ENCODE data around the gene ADORA1.

Gene ADORA1

DNA sequence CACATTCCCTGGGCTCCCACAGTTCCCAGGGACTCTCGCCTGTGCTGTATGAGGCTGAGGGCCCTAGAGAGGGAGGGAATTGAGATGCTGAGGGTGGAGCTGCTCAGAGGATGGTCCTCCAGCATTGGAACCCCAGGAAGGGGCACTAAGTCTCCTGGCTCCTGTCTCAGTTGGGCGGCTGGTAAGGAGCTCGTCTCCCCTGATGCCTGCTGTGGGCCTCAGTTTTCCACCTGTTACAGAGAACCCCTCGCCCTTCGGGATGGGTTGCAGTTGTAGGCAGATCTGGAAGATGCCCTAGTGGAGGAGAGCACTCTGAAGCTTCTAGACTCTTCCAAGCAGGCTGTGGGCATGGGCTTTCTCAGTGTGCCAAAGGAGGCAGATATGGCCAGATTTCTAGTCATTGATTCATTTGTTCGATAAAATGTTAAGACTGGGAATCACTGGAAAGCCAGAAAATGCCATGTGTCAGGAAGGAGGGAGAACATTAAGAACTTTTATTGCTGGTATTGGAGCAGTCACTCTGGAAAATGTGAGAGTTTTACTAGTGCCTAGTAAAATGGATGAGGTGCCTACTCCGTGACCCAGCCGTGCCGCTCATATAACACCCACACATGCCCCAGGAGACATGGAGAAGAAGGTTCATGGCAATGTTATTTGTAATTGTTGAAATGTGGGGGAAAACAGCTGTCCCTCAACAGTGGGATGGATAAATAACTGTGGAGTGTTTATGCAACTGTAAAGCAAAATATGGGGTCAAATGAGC lies 48.9 kb downstream of the ADORA1 start:
- no peak for FAIRE-seq

DNA sequence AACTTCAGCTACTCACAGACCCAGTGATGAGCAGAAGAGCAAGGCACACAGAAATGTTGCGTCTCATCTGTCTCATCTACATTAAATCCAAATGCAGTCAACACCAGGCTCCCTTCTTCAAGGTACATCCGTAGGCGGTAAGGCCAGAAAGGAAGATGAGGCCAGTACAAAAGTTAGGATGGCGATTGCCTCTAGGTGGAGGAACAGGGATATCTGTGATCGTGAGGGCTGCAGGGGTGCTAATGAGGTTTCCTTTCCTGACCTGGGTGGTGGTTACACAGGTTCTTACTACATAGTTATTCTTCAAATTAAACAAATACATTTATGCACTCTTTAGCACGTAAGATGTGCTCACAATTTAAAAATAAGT lies 49.5 kb downstream of the ADORA1 start:
- no peak for FAIRE-seq

DNA sequence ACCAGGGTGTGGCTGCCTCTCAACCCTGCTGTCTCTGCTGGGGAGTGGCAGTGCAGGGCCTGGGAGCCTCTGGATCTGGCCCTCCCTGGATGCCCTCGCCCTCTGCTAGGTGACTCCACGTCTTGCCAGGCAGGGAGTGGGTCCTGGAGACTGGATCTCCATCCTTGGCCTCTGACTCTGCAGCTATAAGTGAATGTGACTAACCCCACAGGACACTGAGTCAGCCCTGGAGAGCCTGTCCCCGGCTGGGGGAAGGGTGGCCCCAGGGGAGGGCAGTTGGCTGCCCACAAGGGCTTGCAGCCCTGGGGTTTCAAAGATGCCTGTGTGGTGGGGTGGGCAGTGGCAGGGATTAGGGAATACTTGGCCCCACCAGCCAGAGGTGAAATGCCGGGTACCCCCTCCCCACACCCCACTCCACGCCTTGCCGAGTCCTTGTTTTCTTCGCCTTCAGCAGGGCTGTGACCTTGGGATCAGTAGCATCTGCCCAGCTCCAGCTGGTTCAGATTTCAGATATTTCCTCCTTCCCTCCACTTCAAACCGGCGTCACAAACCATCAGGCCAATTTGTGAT lies 50.0 kb downstream of the ADORA1 start:
- no peak for FAIRE-seq

DNA sequence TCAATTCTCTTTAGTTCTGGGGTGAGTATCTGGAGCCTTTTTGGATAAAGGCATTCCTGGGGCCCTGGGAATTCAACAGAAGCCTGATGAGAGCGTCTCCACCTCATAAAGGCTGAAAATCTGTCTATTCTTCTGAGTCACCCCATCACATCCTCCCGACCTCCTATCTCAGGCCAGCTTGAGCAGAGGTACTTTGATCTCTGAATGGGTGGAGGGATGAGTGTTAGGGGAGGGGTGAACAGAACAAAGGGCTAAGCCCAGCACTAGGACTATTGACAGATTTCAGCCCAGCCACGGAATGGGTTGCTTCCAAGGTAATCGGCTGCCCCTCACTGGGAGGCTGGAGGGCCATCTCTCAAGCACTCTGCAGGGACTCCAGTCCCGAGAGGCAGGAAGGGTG lies 50.6 kb downstream of the ADORA1 start:
- no peak for FAIRE-seq

DNA sequence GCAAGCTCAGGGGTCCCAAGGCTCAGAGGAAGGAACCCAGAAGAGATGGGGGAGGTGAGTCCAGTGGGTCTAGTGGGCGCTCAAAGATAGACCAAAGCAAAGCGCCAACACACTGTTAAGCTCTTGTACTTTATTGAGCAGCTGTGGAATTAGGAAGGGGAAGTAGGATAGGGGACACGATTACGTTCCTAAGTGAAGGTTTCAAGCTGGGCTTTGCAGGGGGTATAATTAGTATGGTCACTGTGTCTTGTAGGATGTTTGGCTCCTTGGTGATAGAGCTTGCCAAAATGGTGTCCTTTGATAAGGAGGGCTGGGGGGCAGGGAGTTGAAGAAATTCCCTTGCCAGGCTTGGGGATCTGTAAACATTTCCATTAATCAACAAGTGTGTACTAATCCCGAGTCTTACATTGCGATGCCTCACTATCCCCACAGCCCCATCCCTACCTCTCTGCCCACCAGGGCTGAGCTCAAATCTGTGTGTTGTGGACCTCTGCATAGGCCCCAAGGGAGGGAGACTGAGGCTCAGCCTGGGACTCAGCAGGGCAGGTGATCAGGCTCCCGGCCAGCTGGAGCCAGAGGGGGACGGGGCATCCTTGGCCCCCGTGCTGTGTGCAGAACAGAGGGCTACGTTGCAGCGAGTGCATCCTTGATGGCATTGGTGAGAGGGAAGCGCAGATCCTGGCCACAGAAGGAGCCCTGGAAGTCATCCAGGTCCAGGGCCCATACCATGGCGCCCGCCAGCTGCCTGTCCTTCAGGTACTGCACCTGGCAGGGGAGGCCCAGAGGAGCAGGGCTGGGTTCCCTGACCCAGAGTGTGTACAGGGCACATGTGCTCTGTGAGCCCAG lies 51.5 kb downstream of the ADORA1 start:
- FAIRE-seq: no peak

DNA sequence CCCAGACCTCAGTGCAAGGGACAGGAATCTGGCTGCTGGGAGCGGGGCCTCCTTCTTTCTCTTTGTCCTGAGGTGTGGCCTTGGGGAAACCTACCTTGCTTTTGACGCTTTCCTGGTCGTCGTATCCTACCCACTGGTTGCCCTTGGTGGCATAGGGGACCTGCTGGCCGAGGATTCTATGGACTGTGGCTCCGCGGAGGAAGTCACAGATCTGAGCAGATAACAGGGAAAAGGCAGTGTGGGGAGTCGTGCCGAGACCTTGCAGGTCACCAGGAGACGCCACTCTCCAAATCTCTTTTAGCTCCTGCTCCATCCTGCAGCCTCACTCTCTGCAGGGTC lies 52.1 kb downstream of the ADORA1 start:
- FAIRE-seq: no peak

DNA sequence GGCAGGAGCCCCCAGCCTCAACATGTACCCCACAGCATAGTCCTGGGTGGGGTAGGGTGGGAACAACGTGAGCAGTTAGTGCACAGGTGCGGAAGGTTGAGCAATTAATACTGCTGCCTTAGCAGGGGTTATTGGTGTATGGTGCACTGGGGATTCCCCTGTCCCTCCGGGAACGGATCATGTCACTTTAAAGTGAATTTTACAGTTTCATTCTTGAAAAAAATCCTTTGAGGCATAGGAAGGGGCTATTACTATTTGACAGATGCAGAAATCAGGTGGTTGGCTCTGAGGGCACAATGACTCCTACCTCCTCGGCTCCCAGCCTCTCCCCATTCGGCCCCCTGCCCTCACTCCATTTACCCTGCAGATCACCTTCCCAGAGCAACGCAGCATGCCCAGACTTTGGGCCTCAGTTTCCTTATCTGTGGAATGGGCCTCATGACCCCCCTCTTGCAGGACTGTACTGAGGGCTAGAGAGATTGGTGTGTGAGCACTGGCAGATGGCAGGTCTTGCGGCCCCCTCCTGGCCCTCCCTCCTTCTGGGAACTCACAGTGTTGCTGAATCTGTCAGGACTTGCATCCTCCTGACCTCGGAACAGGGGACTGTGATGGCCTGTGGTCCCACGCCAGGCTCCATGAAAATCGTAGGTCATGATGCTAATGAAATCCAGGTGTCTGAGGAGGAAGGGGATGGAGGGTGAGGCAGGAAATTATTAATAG lies 53.2 kb downstream of the ADORA1 start:
- no peak for FAIRE-seq

DNA sequence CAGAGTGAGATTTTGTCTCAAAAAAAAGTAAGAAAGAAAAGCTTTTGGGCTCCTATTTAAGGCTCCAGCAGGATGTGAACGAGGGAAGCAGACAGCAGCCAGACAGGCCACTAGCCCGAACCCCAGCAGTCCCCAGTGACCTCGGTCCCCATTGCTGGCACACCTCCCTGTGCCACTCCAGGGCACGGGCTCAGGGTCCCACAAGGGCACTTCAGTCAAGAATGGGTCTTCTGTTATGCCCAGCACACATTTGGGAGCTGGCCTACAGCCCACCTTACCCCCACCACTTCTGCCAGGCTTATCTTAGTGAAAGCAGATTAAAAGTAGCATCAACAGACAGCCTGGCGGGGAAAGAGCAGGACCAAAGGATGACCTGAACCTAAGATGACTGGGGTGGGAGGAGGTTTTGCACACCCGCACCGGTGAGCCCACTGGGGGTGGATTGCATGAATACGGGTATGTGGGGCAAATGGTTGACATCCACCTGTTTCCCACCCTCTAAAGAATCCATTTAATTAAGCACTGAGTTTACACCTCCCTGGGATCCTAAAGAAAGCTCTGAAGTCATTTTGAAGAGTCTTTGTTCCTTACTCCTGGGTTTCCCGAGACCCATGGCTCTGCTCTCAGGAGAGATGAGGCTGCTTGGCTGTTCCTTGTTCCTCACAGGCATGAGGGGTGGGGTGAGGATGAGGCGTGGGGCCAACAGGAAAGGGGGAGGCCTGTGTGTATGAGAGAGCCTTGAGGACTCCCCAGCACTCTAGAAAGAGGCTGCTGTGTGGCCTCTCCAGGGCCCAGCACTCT lies 54.3 kb downstream of the ADORA1 start:
- no peak for FAIRE-seq

DNA sequence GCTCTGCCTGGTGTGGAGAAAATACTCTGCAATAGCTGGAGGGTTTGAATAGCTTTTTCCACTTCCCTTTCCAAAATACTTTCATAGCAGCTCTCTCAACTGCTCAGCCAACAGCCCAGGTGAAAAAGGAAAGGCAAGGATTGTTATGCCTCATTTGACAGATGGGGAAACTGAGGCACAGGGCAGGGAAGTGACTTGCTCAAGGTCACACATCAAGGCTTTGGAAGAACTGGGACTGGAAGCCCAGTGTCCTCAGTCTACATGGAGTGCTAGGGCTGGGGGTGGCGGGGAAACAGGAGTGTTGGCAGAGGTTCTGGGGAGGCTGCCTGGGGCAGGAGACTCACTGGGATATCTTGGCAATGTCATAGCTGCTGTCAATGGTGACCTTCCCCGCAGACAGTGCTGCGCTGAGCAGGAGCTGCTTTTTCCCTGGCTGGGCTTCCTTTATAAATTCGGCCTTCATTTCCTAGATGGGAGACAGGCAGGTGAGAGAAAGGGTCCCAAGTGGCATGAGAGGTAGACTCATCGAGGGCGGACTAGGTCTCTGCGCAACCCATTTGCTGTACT lies 54.9 kb downstream of the ADORA1 start:
- no peak for FAIRE-seq

DNA sequence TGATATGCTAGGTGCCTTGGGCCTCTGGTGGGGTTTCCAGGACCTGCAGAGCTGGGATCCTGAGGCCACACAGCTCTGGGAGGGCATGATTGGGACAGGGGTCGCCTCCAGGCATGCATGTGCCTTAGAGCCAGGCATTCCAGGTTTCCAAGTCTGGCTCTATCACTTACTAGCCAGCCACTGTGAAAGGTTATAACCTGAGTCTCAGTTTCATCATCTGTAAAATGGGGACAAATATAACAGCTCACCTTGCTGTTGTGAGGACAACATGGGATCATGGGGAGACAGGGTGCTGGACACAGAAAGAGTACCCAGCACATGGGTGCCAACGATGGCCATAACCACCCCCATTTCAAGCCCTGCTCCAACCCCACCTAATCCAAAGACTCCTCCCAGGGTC lies 56.3 kb downstream of the ADORA1 start:
- no peak for FAIRE-seq

DNA sequence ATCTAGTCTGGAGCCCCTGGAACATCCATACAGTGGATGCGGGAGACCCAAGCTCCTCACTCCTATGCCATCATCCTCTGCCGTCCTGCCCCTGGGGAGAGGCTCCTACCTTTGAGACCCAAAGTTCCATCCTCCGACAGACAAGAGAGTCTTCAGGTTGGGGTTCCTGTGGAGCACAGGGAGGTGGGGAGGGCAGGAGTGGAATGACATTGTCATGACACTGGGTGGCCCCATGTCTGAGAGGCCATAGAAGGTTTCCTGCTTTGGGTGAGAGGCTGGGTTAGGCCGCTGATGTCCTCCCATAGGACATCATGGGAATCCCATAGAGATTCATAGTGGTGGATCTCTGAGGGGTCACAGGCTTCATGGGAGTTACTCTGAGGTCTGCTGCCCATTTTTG lies 56.9 kb downstream of the ADORA1 start:
- FAIRE-seq: no peak

DNA sequence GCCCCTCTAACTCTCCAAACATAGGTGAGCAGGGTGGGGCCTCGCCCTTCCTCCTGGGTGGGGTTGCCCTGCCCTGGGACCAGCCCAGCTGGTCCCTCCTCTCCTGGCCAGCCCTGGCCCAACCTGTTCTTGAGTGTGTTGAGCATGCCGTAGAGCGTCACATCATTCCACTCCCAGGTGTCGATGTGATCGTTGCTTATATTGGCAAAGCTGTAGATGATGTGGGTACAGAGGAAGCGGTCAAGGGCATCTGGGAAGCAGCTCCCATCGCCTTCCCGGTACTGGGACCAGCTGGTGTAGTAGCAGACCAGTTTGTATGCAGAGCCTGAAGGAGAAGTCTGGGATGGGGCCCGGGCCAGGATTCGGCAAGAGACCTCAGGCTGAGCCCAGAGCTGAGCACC lies 57.5 kb downstream of the ADORA1 start:
- no peak for FAIRE-seq

DNA sequence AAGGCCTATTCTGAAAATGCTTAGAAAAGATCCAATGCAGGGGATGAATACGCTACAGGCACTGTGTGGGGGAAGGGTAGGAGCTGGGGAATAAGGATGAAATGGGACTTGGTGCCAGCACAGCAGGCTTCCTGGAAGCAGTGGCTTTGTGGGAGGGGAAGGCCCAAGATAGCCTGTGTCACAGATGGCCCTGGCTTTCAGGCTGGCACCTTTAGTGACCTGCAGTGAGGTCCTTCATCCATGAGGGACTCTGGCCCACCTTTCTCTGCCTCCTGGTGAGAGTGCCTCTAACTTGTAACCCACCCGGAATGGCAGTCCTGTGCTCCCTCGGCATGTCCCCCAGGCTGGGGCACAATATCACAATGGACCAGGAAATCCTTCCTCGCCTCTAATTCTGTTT lies 58.1 kb downstream of the ADORA1 start:
- no peak for FAIRE-seq

DNA sequence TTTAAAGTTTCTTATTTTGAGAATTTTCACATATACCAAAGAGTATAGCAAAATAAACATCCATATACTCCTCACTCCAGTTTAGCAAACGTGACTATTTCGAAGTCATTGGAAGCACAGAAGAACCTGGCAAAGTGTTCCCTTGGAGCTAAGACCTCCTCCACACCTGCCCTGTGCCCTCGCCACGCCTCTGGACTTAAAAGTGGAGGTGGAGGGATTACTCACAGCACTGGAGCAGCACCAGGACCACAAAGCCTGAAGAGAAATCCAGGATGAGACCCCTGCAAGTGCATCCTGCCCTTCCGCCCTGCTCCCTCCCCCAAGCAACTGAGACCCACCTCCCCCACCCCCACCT lies 58.5 kb downstream of the ADORA1 start:
- no peak for FAIRE-seq

DNA sequence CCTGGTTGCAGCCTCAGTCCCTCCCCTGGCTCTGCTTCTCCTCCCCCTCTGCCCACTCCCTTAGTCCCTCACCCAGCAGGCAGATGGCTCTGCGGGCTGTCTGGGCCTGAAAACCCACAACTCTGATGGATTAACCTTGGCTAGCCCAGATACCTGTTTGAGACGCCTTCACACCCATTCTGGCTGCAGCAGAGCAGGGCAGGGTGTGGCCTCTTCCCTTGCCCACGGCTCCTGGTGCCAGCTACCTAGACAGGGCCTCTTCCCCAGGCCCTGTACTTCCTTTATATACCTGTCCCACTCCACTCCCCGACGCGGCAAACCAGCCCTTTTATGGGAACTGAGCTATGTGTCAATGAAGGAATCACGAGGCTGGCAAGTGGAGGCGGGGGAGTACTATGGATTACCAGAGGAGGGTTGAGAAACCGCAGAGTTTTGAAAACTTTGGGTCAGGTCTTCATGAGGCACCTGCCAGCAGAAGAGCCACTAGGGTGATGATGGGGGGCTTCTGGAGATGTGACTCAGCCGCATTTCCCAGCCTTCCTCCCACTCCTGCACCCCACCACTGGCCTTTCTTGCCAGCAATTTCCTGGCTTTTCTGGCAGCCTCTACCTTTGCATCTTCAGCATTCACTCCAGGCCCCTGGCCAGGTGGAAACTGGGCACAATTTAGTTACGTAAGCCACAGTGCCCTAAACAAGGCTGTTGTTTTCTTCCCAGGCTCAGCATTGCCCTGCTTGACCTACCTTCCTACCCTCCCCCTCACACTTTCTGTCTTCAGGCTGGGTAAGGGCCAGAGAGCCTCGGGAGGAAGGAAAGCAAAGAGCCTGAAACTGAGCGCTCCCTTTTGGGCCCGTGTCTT lies 59.1 kb downstream of the ADORA1 start, which contains the start of gene CHI3L1:
Gene CHI3L1, minus strand, starts transcription at position 259 of the 858 bp plus-strand sequence. Its CDS starts 81 bp downstream, at position 178.
- FAIRE-seq: no peak

DNA sequence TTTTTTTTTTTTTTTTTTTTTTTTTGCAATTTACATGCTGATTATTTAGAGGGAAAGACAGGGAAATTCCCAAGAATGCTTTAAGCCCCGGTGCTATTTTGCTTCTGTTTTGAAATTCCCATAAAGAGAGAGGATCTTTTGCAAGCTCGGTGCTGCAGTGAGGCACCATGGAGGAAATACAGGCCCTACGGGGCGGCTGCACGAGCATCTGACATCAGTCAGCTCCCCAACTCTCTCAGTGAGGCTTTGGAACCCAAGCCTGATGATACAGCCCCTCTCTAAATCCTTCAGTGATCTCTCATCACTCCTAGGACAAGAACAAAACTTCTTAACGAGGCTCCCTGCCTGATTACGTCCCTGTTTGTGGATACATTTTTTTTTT lies 59.8 kb downstream of the ADORA1 start:
- FAIRE-seq: no peak

DNA sequence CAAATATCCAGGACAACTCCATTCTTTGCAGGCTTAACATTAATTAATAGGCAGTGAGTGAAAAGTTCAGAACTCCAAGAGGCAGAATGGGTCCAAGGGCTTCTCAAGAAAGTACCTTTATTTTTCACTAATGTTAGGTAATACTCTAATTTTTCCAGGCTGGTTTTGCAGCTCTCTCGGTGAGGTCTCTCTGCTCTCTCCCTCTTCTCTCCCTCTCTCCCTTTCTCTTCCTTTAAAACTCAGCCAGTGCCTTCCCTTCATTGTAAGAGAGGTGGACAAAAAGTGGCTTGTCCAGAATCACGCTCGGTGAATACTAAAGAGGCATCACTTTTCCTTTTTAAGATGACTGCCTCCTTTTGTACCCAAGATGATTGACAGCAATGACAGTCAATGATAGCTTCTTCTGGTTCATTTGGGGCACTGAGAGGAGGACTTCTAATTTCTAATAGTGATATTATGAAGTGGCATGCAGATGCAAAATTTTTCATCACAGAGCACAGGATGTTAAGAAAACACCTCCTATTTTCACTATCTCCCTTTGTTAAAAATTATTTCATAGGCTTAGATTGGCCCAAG lies 60.3 kb downstream of the ADORA1 start:
- FAIRE-seq: no peak

DNA sequence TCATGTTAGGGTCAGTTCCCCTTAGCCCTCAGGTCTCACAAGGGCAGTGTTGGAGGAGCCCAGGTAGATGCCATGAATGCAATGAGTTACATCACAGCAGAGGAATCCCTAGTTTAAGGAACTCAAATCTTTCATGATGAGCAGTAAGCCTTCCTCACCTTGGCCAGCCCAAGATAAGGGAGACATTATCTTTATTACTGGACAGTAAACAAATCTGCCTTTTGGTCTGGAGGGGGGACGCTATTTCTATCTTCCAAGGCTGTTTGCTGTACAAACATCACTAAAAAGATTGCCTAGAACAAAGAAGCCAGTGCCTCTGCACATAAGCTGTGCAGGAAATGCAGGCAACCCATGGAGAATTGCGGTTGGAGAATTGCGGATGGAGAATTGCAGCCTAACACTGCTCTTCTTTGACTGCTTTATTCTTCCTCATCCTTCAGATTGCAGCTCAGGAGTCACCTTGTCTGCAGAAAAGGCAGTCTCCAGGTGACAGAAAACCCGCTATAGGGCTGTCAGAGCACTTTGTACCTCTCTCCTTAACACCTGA lies 61.2 kb downstream of the ADORA1 start:
- FAIRE-seq: no peak

DNA sequence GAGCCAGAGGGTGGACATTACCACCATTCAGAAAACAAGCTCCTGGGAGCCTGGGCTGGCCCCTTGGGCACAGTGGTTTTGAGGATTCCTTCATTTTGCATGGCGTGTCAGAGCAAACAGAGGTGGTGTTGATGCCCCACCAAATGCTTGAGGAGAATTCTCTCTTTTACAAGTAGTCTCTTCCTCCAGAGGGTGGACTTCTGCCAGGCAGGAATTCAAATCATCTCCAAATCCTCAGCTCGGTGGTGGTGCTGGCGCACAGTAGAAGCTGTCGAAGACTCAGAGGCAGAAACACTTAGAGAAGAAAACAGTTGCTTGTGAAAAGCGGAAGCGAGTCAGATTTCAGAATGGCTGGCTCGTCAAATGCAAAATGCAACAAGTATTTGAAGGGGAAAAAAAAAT lies 62.4 kb downstream of the ADORA1 start:
- FAIRE-seq: no peak

DNA sequence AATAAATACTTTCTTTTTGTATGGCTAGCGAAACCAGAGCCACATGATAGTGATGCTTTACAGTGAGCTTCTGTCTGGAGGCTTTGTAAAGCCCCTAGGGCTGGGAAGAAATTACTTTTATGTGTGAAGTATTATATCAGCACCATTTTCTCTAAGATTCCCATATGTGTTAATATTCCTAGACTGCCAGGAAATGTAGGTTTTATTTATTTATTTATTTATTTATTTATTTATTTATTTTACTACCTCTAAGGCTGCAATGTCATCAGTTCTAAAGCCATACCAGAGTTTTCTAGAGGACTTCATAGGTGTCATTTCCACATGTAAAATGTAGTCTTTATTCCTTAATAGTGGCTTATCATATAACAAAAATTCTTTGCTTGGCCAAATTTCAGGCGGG lies 63.4 kb downstream of the ADORA1 start:
- no peak for FAIRE-seq

DNA sequence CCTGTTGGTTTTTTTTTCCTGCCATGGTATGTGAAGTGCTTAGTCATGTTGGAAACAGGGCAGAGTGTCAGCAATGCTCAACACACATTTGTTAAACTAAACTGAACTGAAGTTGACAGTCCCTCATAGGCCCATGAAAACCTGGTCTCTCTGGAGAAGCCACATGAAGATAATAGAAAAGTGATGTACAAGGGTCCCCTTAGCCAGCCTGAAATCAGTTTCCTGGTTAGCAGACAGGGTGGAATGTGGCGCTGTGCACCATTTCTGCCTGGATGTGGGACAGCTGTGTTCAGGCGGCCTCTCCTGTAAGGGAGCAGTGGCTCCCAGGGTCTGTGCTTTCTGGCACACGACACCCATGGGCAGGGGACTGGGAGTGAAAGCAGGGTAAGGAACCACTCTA lies 68.8 kb downstream of the ADORA1 start:
- no peak for FAIRE-seq
